K562 (cell line): ENCODE data around the gene WDFY2. TPM values are rescaled to one million over a fixed set of nuclear protein-coding genes. Genes with fewer than 3 reads are reported as not detected.

ENCODE experiments used
- FOXA3 ChIP-seq, 2 experiments: fragments of 450-650 bp in 1 of 2; sonication (generic) in 1 of 2; formaldehyde crosslinking; IDR thresholded peaks in 1 of 2; conservative IDR thresholded peaks in 1 of 2; 2 replicates each; pipeline versions ENCODE4 v1.4.0 to v1.8.0; 2020 to 2022; ENCODE audit warnings: mild to moderate bottlenecking in 2 of 2, missing genetic modification reagents in 1 of 2
- FOXP4 ChIP-seq: sonication (generic); formaldehyde crosslinking; IDR thresholded peaks from 2 replicates; pipeline ENCODE4 v1.8.0; 2022; ENCODE audit warnings: mild to moderate bottlenecking, missing genetic modification reagents, borderline replicate concordance
- KLF1 ChIP-seq: fragments of 450-650 bp; IDR thresholded peaks from 2 replicates; pipeline ENCODE4 v1.6.1; 2016; ENCODE audit warnings: missing genetic modification characterization, missing compliant biosample characterization
- MITF ChIP-seq: IDR thresholded peaks from 2 replicates; pipeline ENCODE4 v1.6.1; 2014; ENCODE audit warnings: antibody characterized with exemption
- NKRF ChIP-seq: fragments of 450-650 bp; IDR thresholded peaks from 2 replicates; pipeline ENCODE4 v1.6.1; 2016; ENCODE audit warnings: borderline replicate concordance
- PURB ChIP-seq: sonication (generic); formaldehyde crosslinking; IDR thresholded peaks from 2 replicates; pipeline ENCODE4 v1.9.0; 2021; ENCODE audit warnings: low read depth, mild to moderate bottlenecking, missing genetic modification reagents
- SRSF7 ChIP-seq: fragments of 200-400 bp; formaldehyde crosslinking; optimal IDR thresholded peaks from 2 replicates; pipeline ENCODE3; 2017; ENCODE audit warnings: mild to moderate bottlenecking, low read depth, low read length
- ZBTB40 ChIP-seq, 2 experiments: fragments of 450-650 bp in 1 of 2; sonication (generic) in 1 of 2; formaldehyde crosslinking in 1 of 2; IDR thresholded peaks; 2 replicates each; pipeline versions ENCODE4 v1.7.1 to v1.9.0; 2016 to 2022; ENCODE audit warnings: inconsistent platforms in 1 of 2, mild to moderate bottlenecking in 1 of 2, missing genetic modification reagents in 1 of 2
- ZEB2 ChIP-seq: fragments of 450-650 bp; IDR thresholded peaks from 2 replicates; pipeline ENCODE4 v1.6.1; 2016
- polyA plus RNA-seq, 8 experiments: library from polyadenylated mRNA; depleted of rRNA in 4 of 8; stranded (reverse) in 5 of 8; unstranded in 3 of 8; fragments of >200 nt; fragmentation: Nextera tagmentation in 2 of 8; fragmentation: Illumina TruSeq in 1 of 8; extraction: Ambion mirVana in 2 of 8; extraction: Trizol in 1 of 8; gene quantifications; 2 replicates each; pipeline versions ENCODE4 v1.2.1 to v1.2.3, GENCODE V29; 2011 to 2014; ENCODE audit warnings: inconsistent platforms in 1 of 8, missing spikeins in 1 of 8
- total RNA-seq, 7 experiments: library from RNA; depleted of rRNA in 6 of 7; stranded (reverse); fragments of >200 nt in 6 of 7; fragmentation: Illumina TruSeq in 2 of 7; extraction: Trizol in 2 of 7; gene quantifications; 2 replicates each; pipeline versions ENCODE4 v1.2.1 to v1.2.3, GENCODE V29; 2011 to 2021; ENCODE audit warnings: low replicate concordance in 1 of 7

The WDFY2 gene
- total and polyA plus RNA-seq, 9 of the 15 experiments (the other 6 are each of a cell fraction or from before 2014, with no cell fraction given), result 0.66 to 6.4 (median 4.4) TPM

GRCh38 chr13:51590971-51591627 lies 6.8 kb downstream of the WDFY2 start (continued):
- no peak for TF ChIP-seq KLF1 (tag)
- TF ChIP-seq FOXA3 (CRISPR knock-in tag; conservative IDR thresholded peaks at IDR 0.05 in 1 of 2, IDR thresholded peaks at IDR 0.05 in 1 of 2), result no peak
- peak; percentile 38; the same call in 1 of the 2 replicates for TF ChIP-seq NKRF
- no peak for TF ChIP-seq ZBTB40 (IDR thresholded peaks at IDR 0.05)
- TF ChIP-seq ZBTB40 (CRISPR knock-in tag; IDR thresholded peaks at IDR 0.05), result no peak
- peak; percentile 50; the same call in 1 of the 2 replicates for TF ChIP-seq ZEB2
- TF ChIP-seq SRSF7, result no peak
- TF ChIP-seq MITF, result 0 out of 2 replicates have a peak, but pooled peaks have one; percentile 45
- no peak for TF ChIP-seq PURB (CRISPR knock-in tag)
- TF ChIP-seq FOXP4, result no peak
